Epithelial cell of prostate (primary cell): Measurements from ENCODE around the gene TRIM27.
A peak's percentile ranks its signal among the peaks of the same experiment; 100 is the strongest.
"Not testable (repeated sequence)": the region's sequence is repeated elsewhere in the genome, so short reads cannot be mapped to it uniquely, and the experiment has no call there.

Source experiments
- DNase-seq: peaks from one replicate; pipeline ENCODE4 v3.0.0-alpha.2; 2011; ENCODE audit warnings: low read depth, low spot score
- H3K27ac ChIP-seq: fragments of 450-650 bp; 2 replicates; pipeline ENCODE4 v1.5.1; 2017; ENCODE audit warnings: mild to moderate bottlenecking

The TRIM27 gene

GRCh38 chr6:28867086-28867409 lies 56.7 kb downstream of the TRIM27 start:
- DNase-seq = no peak
- no peak overlapping the region for H3K27ac ChIP-seq

GRCh38 chr6:28866205-28867085 lies 57.3 kb downstream of the TRIM27 start:
- H3K27ac ChIP-seq = peak overlapping the region; percentile 28

GRCh38 chr6:28865401-28866204 lies 58.2 kb downstream of the TRIM27 start:
- no peak overlapping the region for H3K27ac ChIP-seq
- no peak for DNase-seq

More at GRCh38 chr6:28866205-28867085, 57.3 kb downstream of the TRIM27 start:
- DNase-seq = not testable (repeated sequence)

- H3K27ac ChIP-seq = no peak overlapping the region
Measured at GRCh38 chr6:28864326-28864923, 59.4 kb downstream of the TRIM27 start.

GRCh38 chr6:28863604-28864325 lies 60.0 kb downstream of the TRIM27 start:
- no peak for DNase-seq
- H3K27ac ChIP-seq = no peak overlapping the region

More at GRCh38 chr6:28864326-28864923, 59.4 kb downstream of the TRIM27 start:
- DNase-seq = no peak

GRCh38 chr6:28862077-28862476 lies 61.7 kb downstream of the TRIM27 start:
- H3K27ac ChIP-seq = no peak overlapping the region
- DNase-seq = no peak

- no peak overlapping the region for H3K27ac ChIP-seq
- DNase-seq = no peak
Measured at GRCh38 chr6:28861339-28861738, 62.4 kb downstream of the TRIM27 start.

- no peak for DNase-seq
Measured at GRCh38 chr6:28860581-28860980, 63.2 kb downstream of the TRIM27 start.

GRCh38 chr6:28858963-28859362 lies 64.8 kb downstream of the TRIM27 start:
- no peak for DNase-seq
- H3K27ac ChIP-seq = no peak overlapping the region

More at GRCh38 chr6:28860581-28860980, 63.2 kb downstream of the TRIM27 start:
- no peak overlapping the region for H3K27ac ChIP-seq

GRCh38 chr6:28856620-28857005 lies 67.2 kb downstream of the TRIM27 start:
- no peak for DNase-seq
- H3K27ac ChIP-seq = no peak overlapping the region

GRCh38 chr6:28854405-28854804 lies 69.4 kb downstream of the TRIM27 start:
- H3K27ac ChIP-seq, DNase-seq: not testable (repeated sequence)
